Stimulated activated naive CD4-positive, alpha-beta T cell (primary cell): Measurements from ENCODE around the gene TCHP.
A peak's percentile ranks its signal among the peaks of the same experiment; 100 is the strongest.
"Not testable (repeated sequence)": the region's sequence is repeated elsewhere in the genome, so short reads cannot be mapped to it uniquely, and the experiment has no call there.

Experiments
- DNase-seq, 6 experiments: peaks; one replicate each; lab custom pipeline; 2025; lab: John Stamatoyannopoulos, UW

The TCHP gene

DNA sequence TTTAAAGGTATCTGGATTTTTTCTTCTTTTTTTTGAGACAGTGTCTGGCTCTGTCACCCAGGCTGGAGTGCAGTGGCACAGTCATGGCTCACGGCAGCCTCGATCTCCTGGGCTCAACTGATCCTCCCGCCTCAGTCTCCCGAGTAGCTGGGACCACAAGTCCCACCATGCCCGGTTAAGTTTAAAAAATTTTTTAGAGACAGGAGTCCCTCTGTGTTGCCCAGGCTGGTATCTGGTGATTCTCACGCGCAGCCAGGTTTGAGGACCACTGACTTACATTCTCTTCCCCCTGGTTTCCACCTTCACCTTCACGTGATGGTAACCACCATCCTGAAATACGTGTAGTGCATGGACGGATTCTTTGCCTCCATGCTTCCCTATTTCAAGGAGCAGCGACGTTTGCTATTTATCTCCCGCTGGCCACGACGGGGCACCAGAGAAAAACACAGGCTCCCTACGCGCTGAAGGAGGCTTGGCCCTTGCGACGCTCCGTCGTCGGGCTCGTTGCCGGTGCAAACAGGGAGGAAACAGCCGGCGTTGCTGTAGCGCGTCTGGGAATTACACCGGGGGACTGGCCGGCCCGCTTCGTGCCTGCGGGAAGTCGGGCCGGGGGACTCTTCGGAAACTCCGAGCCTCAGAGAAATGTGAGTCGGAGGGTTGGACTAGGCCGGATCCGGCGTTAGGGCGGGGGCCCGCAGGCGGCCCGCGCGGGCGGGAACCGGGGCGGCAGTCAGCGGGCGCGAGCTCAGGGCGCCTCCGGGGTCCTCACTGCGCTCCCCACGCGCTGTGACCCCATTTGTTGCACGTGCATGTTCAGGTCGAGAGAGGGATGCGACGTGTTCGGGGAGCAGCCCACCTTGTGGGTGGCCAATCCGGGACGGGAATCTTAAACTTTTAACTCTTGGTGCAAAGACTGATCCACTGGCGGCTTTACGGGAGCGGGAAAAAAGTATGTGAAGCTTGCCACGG is at the start of gene TCHP:
TSS of gene TCHP (plus strand) at position 492 of the 969 bp plus-strand sequence. CDS start 2,753 bp downstream, outside the sequence.
- DNase-seq: peak; percentile 52 to 79 (median 64)

DNA sequence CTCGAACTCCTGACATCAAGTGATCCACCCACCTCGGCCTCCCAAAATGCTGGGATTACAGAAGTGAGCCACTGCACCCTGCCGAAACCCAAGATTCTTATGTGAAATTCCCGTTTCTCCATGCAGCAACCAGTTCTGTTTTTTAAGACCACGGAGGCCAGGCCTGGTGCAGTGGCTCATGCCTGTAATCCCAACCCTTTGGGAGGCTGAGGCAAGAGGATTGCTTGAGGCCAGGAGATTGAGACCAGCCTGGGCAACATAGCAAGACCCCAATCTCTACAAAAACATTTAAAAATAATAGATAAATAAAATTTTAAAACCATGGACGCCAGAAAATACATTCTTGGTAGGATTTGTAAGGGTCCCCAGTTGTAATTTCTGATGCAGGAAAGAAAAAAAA is 49.6 kb upstream of the TCHP start:
- DNase-seq: not testable (repeated sequence)

GRCh38 chr12:109855377-109855776 is 44.7 kb upstream of the TCHP start:
- DNase-seq: no peak

- DNase-seq: no peak
Measured at GRCh38 chr12:109857715-109858114, 42.4 kb upstream of the TCHP start.

DNA sequence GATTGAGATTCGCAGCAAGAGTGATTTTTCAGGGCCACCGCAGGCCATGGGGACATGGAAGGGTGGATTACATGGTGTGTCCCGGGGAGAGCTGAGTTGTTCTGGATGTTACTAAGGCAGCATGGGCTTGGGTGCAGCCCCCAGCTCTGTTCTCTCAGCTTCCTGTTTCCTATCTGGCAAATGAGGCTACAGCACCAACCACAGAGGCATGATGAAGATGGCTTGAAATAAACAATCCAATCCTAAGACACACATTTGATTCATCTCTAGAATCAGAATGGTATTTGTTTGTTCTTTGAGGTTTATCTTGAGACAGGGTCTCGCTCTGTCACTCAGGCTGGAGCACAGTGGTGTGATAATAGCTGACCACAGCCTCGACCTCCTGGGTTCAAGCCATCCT is 41.3 kb upstream of the TCHP start:
- no peak for DNase-seq

- no peak for DNase-seq
Measured at GRCh38 chr12:109860977-109861376, 39.1 kb upstream of the TCHP start.

DNA sequence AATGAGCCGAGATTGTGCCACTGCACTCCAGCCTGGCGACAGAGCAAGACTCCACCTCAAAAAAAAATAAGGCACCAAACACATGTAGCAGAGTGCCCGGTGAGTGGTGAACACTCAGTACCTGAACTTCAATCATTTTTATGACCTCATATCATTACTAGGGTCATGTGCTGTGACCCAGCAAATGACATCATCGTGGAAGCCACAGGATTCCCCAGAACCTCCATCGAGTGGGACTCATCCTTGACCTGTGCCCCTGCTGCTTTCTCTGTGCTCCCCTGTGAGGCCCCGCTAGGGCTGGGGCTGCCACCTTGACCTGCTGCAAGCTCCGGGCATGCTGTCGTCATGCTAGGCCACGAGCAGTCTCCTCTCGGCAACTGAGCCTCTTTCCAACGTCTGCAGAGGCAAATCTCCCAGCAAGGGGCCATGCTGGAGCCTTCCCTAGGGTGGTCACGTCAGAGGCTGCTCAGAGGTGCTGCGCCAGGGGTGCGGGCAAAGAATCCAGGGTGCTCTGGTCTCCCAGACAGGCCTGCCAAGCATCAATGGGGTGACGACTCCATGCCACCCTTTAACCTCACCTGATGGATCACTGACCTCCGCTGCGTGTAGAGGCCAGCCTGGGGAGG is 38.3 kb upstream of the TCHP start:
- DNase-seq: no peak

GRCh38 chr12:109862491-109862890 is 37.6 kb upstream of the TCHP start:
- not testable (repeated sequence) for DNase-seq

GRCh38 chr12:109863847-109864712 is 36.0 kb upstream of the TCHP start:
- no peak for DNase-seq

- no peak for DNase-seq
Measured at GRCh38 chr12:109864916-109865315, 35.2 kb upstream of the TCHP start.

- no peak for DNase-seq
Measured at GRCh38 chr12:109868182-109869051, 31.7 kb upstream of the TCHP start.

- DNase-seq: no peak
Measured at GRCh38 chr12:109870648-109871047, 29.4 kb upstream of the TCHP start.

- no peak for DNase-seq
Measured at GRCh38 chr12:109871668-109872314, 28.3 kb upstream of the TCHP start.

- DNase-seq: no peak
Measured at GRCh38 chr12:109873653-109874052, 26.4 kb upstream of the TCHP start.

- no peak for DNase-seq
Measured at GRCh38 chr12:109875572-109876131, 24.4 kb upstream of the TCHP start.

DNA sequence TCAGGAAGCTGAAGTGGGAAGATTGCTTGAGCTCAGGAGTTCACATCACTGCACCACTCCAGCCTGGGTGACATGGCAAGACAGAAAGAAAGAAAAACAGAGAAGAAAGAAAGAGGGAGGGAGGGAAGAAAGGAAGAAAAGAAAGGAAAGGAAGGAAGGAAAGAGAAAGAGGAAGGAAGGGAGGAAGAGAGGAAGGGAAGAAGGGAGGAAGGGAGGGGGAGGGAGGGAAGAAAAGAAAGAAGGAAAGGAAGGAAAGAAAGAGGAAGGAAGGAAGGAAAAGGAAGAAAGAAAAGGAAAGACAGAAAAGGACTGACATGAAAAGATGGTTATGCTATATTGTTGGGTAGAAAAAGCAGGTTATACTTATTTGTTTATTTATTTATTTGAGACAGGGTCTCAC is 23.7 kb upstream of the TCHP start:
- no peak for DNase-seq

DNA sequence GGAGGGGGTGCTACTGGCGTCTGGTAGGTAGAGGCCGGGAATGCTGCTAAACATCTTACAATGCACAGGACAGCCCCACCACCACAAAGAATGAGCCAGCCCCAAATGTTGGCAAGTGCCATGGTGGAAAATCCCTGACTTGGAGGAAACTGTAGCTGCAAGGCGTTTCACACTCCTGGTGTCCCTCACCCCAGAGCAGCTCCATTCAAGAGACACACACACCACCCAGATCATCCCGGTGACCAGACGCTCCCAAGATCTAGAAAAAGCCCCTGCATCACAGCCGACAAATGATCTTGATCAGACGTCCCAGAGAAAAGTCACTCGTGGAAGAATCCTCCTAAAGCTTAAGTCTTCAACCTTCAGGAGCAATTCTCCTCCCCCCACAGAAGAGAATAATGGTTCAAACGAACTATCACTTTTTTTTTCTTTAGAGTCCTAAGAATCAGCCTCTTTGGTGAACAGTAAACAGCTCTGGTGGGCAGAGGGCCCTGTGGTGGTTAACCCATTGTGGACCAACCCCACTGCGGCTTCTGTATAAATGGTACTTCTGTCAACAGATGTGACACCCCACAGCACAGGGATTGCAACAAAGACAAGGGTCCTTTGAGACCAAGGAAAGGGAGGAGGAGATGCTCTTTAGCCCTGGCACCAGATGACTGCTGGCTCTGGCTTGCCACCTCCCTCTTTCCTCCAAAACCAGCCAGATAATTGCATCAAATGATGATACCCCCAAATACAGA is 22.4 kb upstream of the TCHP start:
- no peak for DNase-seq

DNA sequence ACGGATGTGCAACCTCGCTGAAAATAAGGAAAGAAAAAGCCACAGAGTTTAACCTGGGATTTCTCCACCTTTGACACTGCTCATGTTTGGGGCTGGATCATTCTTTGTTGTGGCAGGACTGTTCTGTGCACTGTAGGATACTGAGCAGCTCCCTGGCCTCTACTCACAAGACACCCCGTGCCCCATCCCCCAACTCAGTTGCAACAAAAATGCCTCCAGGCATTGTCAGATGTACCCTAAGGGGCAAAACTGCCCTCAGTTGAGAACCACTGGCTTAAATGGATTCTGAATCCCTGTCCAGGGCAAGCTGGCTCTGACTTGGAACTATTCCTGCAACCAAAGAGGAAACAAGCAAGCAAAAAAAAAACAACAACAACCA is 21.8 kb upstream of the TCHP start:
- no peak for DNase-seq

DNA sequence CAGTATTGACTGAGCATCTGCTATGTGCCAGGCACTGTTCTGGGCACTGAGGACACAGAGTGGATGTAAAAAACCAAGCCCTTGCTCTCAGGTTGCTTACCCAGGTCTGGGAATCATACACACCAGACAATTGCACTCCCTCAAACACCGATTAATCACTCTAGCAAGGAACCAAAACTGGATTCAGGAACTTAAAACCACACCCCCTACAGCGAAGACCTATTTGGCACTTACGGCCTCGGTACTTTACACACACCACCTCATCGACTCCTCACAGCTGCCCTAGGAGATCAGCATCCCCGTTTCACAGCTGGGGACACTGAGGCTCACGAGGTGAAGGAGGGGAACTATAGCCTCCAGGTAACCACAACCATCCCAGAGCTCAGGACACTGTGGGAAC is 21.3 kb upstream of the TCHP start:
- DNase-seq: no peak
